Neural cell (in vitro differentiated cells): Measurements from ENCODE around the gene GRK1. TPM values are rescaled to one million over a fixed set of nuclear protein-coding genes. Genes with fewer than 3 reads are reported as not detected.

ENCODE experiments used
- H2AFZ ChIP-seq: fragments of 200-600, 300-800 bp; sonication (generic), shearing (Covaris generic); 2 replicates; pipeline ENCODE4 v1.6.0; 2014; ENCODE audit warnings: low read depth, mild to moderate bottlenecking, antibody characterized with exemption, low read length, moderate library complexity
- H3F3A ChIP-seq: fragments of 200-600 bp; shearing (Covaris generic); 2 replicates; pipeline ENCODE4 v1.6.1; 2016; ENCODE audit warnings: mild to moderate bottlenecking, moderate library complexity, mixed read lengths, antibody characterized with exemption, low read length; ENCODE audit not compliant: insufficient read depth, poor library complexity, severe bottlenecking
- H3K27ac ChIP-seq: fragments of 200-600, 300-800 bp; sonication (generic), shearing (Covaris generic); 2 replicates; pipeline ENCODE4 v1.5.1; 2014; ENCODE audit warnings: mild to moderate bottlenecking, low read length, moderate library complexity
- H3K27me3 ChIP-seq: fragments of 300-800, 200-600 bp; sonication (generic), shearing (Covaris generic); 2 replicates; pipeline ENCODE4 v1.6.0; 2014; ENCODE audit warnings: mild to moderate bottlenecking, low read depth, low read length, moderate library complexity; ENCODE audit not compliant: insufficient read depth
- H3K36me3 ChIP-seq: fragments of 300-800, 200-600 bp; sonication (generic), shearing (Covaris generic); 2 replicates; pipeline ENCODE4 v1.5.1; 2014; ENCODE audit warnings: mild to moderate bottlenecking, antibody characterized with exemption, low read length, moderate library complexity; ENCODE audit not compliant: insufficient read depth
- H3K4me2 ChIP-seq: fragments of 300-800, 200-600 bp; sonication (generic), shearing (Covaris generic); 2 replicates; pipeline ENCODE4 v1.6.0; 2014; ENCODE audit warnings: mild to moderate bottlenecking, low read length
- H3K4me3 ChIP-seq: fragments of 300-800, 200-600 bp; sonication (generic), shearing (Covaris generic); 2 replicates; pipeline ENCODE4 v1.5.1; 2014; ENCODE audit warnings: mild to moderate bottlenecking, low read length, moderate library complexity
- H3K79me2 ChIP-seq: fragments of 200-600 bp; shearing (Covaris generic); replicated peaks from 2 replicates; pipeline ENCODE4 v1.6.0; 2014; ENCODE audit warnings: mild to moderate bottlenecking, low read length, moderate library complexity; ENCODE audit not compliant: insufficient read depth
- H3K9ac ChIP-seq: fragments of 300-800, 200-600 bp; sonication (generic), shearing (Covaris generic); 2 replicates; pipeline ENCODE4 v1.6.1; 2016; ENCODE audit warnings: mild to moderate bottlenecking, low read length, mixed read lengths
- H3K9me2 ChIP-seq: fragments of 200-600 bp; shearing (Covaris generic); 2 replicates; pipeline ENCODE4 v1.6.1; 2016; ENCODE audit warnings: mild to moderate bottlenecking, low read length, mixed read lengths; ENCODE audit not compliant: insufficient read depth
- H3K9me3 ChIP-seq: fragments of 200-600, 300-800 bp; sonication (generic), shearing (Covaris generic); 2 replicates; pipeline ENCODE4 v1.6.1; 2016; ENCODE audit warnings: mild to moderate bottlenecking, mixed run types, low read length, moderate library complexity, mixed read lengths
- H4K20me1 ChIP-seq: fragments of 200-600 bp; shearing (Covaris generic); 2 replicates; pipeline ENCODE4 v1.6.1; 2016; ENCODE audit warnings: mild to moderate bottlenecking, mixed run types; ENCODE audit not compliant: insufficient read depth
- EP300 ChIP-seq: fragments of 450-650 bp; conservative IDR thresholded peaks from 2 replicates; pipeline ENCODE4 v1.6.1; 2014; ENCODE audit warnings: antibody characterized with exemption, mild to moderate bottlenecking, moderate library complexity; ENCODE audit not compliant: poor library complexity, severe bottlenecking
- EZH2 ChIP-seq: fragments of 200-600, 300-800 bp; shearing (Covaris generic), sonication (generic); IDR thresholded peaks from 2 replicates; pipeline ENCODE4 v1.6.1; 2014; ENCODE audit warnings: antibody characterized with exemption, low read length, borderline replicate concordance, mild to moderate bottlenecking; ENCODE audit not compliant: insufficient read depth, poor library complexity, severe bottlenecking
- MXI1 ChIP-seq: fragments of 450-650 bp; conservative IDR thresholded peaks from 2 replicates; pipeline ENCODE4 v1.6.1; 2014; ENCODE audit warnings: antibody characterized with exemption, mild to moderate bottlenecking; ENCODE audit not compliant: poor library complexity, severe bottlenecking
- POLR2AphosphoS5 ChIP-seq: IDR thresholded peaks from 2 replicates; pipeline ENCODE4 v1.6.1; 2012
- RAD21 ChIP-seq: fragments of 450-650 bp; conservative IDR thresholded peaks from 2 replicates; pipeline ENCODE4 v1.6.1; 2014; ENCODE audit warnings: antibody characterized with exemption, mild to moderate bottlenecking, moderate library complexity
- SMC3 ChIP-seq: fragments of 450-650 bp; conservative IDR thresholded peaks from 2 replicates; pipeline ENCODE4 v1.6.1; 2014; ENCODE audit warnings: antibody characterized with exemption, mild to moderate bottlenecking, moderate library complexity; ENCODE audit not compliant: poor library complexity
- TAF1 ChIP-seq: IDR thresholded peaks from 2 replicates; pipeline ENCODE4 v1.6.1; 2012; ENCODE audit warnings: low read depth
- polyA plus RNA-seq: library from polyadenylated mRNA; depleted of rRNA; stranded (reverse); fragments of >200 nt; gene quantifications from 2 replicates; pipeline ENCODE4 v1.2.3, GENCODE V29; 2014
- TF ChIP-seq, protein P1 (sequence below): fragments of 450-650 bp; IDR thresholded peaks from 2 replicates; pipeline ENCODE4 v1.5.1; 2014; ENCODE audit warnings: antibody characterized with exemption, mild to moderate bottlenecking, moderate library complexity; ENCODE audit not compliant: poor library complexity, severe bottlenecking
- TF ChIP-seq, protein P2 (sequence below): IDR thresholded peaks from 2 replicates; pipeline ENCODE4 v1.6.1; 2012; ENCODE audit warnings: borderline replicate concordance

GRK1 gene
- polyA plus RNA-seq, 1 donor from 2014 or later = 0.06 TPM

DNA sequence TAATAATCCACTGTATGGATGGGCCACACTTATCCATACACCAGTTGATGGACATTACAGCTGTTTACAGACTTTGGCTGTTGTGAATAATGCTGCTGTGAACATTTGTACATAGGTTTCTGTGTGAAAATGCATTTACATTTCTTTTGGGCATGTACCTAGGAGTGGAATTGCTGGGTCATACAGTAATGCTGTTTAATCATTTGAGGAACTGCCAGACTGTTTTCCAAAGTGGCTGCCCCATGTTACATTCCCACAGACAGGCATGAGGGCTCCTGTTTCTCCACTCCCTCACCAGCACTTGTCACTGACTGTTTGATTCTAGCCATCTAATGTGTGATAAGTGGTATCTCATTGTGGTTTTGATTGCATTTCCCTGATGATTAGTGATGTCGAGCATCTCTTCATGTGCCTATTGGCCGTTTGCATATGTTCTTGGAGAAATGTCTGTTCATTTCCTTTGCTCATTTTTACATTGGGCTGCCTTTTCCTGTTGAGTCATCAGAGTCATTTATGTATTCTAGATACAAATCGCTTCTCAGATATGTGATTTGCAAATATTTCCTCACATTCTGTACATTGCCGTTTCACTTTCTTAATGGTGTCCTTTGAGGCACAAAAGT lies 104.8 kb downstream of the GRK1 start:
- TF ChIP-seq TAF1 (no peak), EP300 (no peak), EZH2 (no peak), MXI1 (no peak), POLR2AphosphoS5 (no peak), SMC3 (no peak), RAD21 (no peak)
- TF ChIP-seq, protein P1, sequence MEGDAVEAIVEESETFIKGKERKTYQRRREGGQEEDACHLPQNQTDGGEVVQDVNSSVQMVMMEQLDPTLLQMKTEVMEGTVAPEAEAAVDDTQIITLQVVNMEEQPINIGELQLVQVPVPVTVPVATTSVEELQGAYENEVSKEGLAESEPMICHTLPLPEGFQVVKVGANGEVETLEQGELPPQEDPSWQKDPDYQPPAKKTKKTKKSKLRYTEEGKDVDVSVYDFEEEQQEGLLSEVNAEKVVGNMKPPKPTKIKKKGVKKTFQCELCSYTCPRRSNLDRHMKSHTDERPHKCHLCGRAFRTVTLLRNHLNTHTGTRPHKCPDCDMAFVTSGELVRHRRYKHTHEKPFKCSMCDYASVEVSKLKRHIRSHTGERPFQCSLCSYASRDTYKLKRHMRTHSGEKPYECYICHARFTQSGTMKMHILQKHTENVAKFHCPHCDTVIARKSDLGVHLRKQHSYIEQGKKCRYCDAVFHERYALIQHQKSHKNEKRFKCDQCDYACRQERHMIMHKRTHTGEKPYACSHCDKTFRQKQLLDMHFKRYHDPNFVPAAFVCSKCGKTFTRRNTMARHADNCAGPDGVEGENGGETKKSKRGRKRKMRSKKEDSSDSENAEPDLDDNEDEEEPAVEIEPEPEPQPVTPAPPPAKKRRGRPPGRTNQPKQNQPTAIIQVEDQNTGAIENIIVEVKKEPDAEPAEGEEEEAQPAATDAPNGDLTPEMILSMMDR = no peak
- TF ChIP-seq, protein P2, sequence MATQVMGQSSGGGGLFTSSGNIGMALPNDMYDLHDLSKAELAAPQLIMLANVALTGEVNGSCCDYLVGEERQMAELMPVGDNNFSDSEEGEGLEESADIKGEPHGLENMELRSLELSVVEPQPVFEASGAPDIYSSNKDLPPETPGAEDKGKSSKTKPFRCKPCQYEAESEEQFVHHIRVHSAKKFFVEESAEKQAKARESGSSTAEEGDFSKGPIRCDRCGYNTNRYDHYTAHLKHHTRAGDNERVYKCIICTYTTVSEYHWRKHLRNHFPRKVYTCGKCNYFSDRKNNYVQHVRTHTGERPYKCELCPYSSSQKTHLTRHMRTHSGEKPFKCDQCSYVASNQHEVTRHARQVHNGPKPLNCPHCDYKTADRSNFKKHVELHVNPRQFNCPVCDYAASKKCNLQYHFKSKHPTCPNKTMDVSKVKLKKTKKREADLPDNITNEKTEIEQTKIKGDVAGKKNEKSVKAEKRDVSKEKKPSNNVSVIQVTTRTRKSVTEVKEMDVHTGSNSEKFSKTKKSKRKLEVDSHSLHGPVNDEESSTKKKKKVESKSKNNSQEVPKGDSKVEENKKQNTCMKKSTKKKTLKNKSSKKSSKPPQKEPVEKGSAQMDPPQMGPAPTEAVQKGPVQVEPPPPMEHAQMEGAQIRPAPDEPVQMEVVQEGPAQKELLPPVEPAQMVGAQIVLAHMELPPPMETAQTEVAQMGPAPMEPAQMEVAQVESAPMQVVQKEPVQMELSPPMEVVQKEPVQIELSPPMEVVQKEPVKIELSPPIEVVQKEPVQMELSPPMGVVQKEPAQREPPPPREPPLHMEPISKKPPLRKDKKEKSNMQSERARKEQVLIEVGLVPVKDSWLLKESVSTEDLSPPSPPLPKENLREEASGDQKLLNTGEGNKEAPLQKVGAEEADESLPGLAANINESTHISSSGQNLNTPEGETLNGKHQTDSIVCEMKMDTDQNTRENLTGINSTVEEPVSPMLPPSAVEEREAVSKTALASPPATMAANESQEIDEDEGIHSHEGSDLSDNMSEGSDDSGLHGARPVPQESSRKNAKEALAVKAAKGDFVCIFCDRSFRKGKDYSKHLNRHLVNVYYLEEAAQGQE = no peak
- Histone ChIP-seq H3K36me3 (no peaks in the 10 kb centered on the region), H3K27ac (no peak overlapping the region), H3K27me3 (peaks cover 1% of the 10 kb centered on the region), H3K4me3 (no peak overlapping the region), H3K9ac (no peak overlapping the region), H3F3A (no peaks in the 10 kb centered on the region), H3K9me3 (no peaks in the 10 kb centered on the region), H2AFZ (no peak overlapping the region), H3K79me2 (no peaks in the 10 kb centered on the region), H4K20me1 (no peaks in the 10 kb centered on the region), H3K4me2 (no peak overlapping the region), H3K9me2 (no peaks in the 10 kb centered on the region)

DNA sequence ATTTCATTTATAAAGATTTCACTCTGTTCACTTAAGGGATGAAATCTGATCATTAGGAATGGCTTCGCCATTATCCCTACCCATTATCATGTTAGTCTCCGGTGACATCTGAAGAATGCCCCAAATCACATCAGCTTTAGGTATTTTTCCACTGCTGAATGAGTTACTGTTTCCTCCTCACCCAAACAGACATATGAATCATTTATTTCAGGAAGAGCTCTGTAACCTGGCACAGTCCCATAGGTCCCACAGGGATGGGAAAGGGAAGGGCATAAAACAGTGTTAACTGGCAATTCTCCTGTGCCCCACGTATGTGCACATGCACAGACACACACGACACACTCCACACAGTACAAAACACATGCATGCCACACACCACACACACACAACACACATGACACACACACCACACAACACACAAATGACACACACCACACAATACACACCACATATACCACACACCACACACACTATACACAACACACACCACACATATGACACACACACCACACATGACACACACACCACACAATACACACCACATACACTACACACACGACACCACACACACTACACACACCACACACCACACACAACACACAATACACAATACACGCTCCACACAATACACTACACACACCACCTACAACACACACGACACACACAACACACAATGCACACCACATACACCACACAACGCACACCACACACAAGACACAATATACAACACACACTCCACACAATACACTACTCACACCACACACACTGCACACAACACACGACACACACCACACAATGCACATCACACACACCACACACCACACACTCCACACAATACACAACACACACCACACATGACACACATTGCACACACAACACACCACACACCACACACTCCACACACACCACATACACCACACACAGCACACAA lies 107.4 kb downstream of the GRK1 start:
- no peak for TF ChIP-seq EZH2
- TF ChIP-seq, protein P2 = peak; percentile 59
- no peak overlapping the region for H3K4me2 ChIP-seq
- H3K9me2 ChIP-seq = no peaks in the 10 kb centered on the region
- no peaks in the 10 kb centered on the region for H3K79me2 ChIP-seq
- no peaks in the 10 kb centered on the region for H3F3A ChIP-seq
- no peak overlapping the region for H3K4me3 ChIP-seq
- H2AFZ ChIP-seq = no peak overlapping the region
- peak overlapping the region; percentile 30 for H3K27ac ChIP-seq
- H3K9ac ChIP-seq = no peak overlapping the region
- no peaks in the 10 kb centered on the region for H4K20me1 ChIP-seq
- H3K9me3 ChIP-seq = no peaks in the 10 kb centered on the region
- no peaks in the 10 kb centered on the region for H3K36me3 ChIP-seq
- H3K27me3 ChIP-seq = peaks cover 11% of the 10 kb centered on the region
